Measurements from ENCODE around the gene PEX6. TPM values are rescaled to one million over a fixed set of nuclear protein-coding genes. Genes with fewer than 3 reads are reported as not detected.

PEX6 gene
- polyA plus RNA-seq, 2 of the 4 experiments (the other 2 are of a cell fraction): 4.6 to 8.6 TPM

- ChIA-PET POLR2A (interaction anchor here (2.0 kb wide), 1 partner anchor 11 kb away, joined by 9 read pairs; the partner anchor contains the start of gene CNPY3), CTCF (interaction anchor here (1.1 to 1.7 kb wide), 3 partner anchors 10 to 203 kb away, joined by 3 to 6 read pairs (median 3); no protein-coding TSS in a partner anchor)
- no peak overlapping the region for H3K4me3 ChIP-seq
- DNase-seq (ENCODE audit: low read depth in 1 of 2, low spot score in 1 of 2) (no peak), ATAC-seq (no peak), FAIRE-seq (no peak)
- no peaks in the 10 kb centered on the region for H3K4me1 ChIP-seq
- H3K9me3 ChIP-seq: no peaks in the 10 kb centered on the region
- no peak overlapping the region for H3K27ac ChIP-seq
- whole genome bisulfite sequencing (ENCODE audit: missing lambda C conversion rate): 100% methylated on average over 5 of the region's 6 CpGs
- no peak overlapping the region for H3K4me2 ChIP-seq
- TF ChIP-seq, protein P1, sequence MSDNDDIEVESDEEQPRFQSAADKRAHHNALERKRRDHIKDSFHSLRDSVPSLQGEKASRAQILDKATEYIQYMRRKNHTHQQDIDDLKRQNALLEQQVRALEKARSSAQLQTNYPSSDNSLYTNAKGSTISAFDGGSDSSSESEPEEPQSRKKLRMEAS (IDR thresholded peaks at IDR 0.05): no peak
- TF ChIP-seq CBX8 (IDR thresholded peaks at IDR 0.05) (no peak), ZSCAN20 (CRISPR knock-in tag; IDR thresholded peaks at IDR 0.05) (no peak), NPAS2 (CRISPR knock-in tag; IDR thresholded peaks at IDR 0.05; ENCODE audit: borderline replicate concordance) (no peak), ZC3H11A (IDR thresholded peaks at IDR 0.05) (no peak), RARB (CRISPR knock-in tag; IDR thresholded peaks at IDR 0.05) (no peak), FOXS1 (CRISPR knock-in tag; IDR thresholded peaks at IDR 0.05) (no peak), FOSB (CRISPR knock-in tag; IDR thresholded peaks at IDR 0.05) (no peak), POLR2AphosphoS2 (conservative IDR thresholded peaks at IDR 0.05; ENCODE audit: low read length) (no peak), TP53 (CRISPR knock-in tag; IDR thresholded peaks at IDR 0.05) (no peak), HDAC2 (IDR thresholded peaks at IDR 0.05) (no peak), E2F6 (IDR thresholded peaks at IDR 0.05; ENCODE audit: borderline replicate concordance, low read depth) (no peak)
- TF ChIP-seq, protein P2, sequence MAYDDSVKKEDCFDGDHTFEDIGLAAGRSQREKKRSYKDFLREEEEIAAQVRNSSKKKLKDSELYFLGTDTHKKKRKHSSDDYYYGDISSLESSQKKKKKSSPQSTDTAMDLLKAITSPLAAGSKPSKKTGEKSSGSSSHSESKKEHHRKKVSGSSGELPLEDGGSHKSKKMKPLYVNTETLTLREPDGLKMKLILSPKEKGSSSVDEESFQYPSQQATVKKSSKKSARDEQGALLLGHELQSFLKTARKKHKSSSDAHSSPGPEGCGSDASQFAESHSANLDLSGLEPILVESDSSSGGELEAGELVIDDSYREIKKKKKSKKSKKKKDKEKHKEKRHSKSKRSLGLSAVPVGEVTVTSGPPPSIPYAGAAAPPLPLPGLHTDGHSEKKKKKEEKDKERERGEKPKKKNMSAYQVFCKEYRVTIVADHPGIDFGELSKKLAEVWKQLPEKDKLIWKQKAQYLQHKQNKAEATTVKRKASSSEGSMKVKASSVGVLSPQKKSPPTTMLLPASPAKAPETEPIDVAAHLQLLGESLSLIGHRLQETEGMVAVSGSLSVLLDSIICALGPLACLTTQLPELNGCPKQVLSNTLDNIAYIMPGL (CRISPR knock-in tag; IDR thresholded peaks at IDR 0.05; ENCODE audit: borderline replicate concordance): no peak
Observed at GRCh38 chr6:42940493-42941045, 38.4 kb downstream of the PEX6 start.

DNA sequence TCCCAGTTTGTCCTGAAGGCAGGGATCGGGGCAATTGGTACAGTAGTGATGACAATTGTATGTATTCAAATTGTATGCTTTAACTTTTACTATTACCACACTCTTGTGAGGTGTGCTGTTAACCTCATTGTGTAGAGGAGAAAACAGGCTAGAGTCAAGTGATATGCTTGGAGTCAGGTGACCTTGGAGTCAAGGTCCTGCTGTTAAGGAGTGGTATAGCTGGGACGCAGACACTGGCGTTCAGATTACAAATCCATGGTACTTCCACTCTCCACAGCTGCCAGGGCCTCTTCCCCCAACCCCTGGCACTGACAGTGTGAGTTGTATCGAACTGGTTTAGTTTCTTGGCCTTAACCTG lies 39.2 kb downstream of the PEX6 start:
- no peak overlapping the region for H3K27ac ChIP-seq
- ATAC-seq: no peak
- H3K4me3 ChIP-seq: no peak overlapping the region
- CTCF ChIA-PET: interaction anchor here (0.6 to 1.7 kb wide), 3 partner anchors 9 to 204 kb away, joined by 3 to 6 read pairs (median 3); no protein-coding TSS in a partner anchor
- no peak overlapping the region for H3K4me2 ChIP-seq
- H3K4me1 ChIP-seq: no peaks in the 10 kb centered on the region
- POLR2A ChIA-PET: interaction anchor here (2.0 kb wide), 1 partner anchor 10 kb away, joined by 9 read pairs; the partner anchor contains the start of gene CNPY3
- no peak for DNase-seq (ENCODE audit: low read depth in 1 of 2, low spot score in 1 of 2)
- no peak for FAIRE-seq
- TF ChIP-seq EHF (CRISPR knock-in tag; IDR thresholded peaks at IDR 0.05) (no peak), POLR2AphosphoS2 (conservative IDR thresholded peaks at IDR 0.05; ENCODE audit: low read length) (no peak), EHMT2 (IDR thresholded peaks at IDR 0.05; ENCODE audit: low read depth) (no peak), NR3C1 (IDR thresholded peaks at IDR 0.05) (no peak), RNF2 (IDR thresholded peaks at IDR 0.05; ENCODE audit: borderline replicate concordance, low read depth) (no peak), USF2 (IDR thresholded peaks at IDR 0.05) (no peak), FOSL2 (IDR thresholded peaks at IDR 0.05) (no peak), FOSL2 (CRISPR knock-in tag; IDR thresholded peaks at IDR 0.05) (no peak), FOSB (CRISPR knock-in tag; IDR thresholded peaks at IDR 0.05) (no peak)
- TF ChIP-seq, protein P3, sequence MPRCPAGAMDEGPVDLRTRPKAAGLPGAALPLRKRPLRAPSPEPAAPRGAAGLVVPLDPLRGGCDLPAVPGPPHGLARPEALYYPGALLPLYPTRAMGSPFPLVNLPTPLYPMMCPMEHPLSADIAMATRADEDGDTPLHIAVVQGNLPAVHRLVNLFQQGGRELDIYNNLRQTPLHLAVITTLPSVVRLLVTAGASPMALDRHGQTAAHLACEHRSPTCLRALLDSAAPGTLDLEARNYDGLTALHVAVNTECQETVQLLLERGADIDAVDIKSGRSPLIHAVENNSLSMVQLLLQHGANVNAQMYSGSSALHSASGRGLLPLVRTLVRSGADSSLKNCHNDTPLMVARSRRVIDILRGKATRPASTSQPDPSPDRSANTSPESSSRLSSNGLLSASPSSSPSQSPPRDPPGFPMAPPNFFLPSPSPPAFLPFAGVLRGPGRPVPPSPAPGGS (IDR thresholded peaks at IDR 0.05): no peak
- H3K9me3 ChIP-seq: no peaks in the 10 kb centered on the region
- WGBS (ENCODE audit: missing lambda C conversion rate): 91% methylated on average over 4 of the region's 4 CpGs
